Ecto neural progenitor cell (in vitro differentiated cells): ENCODE results near the gene MFAP4.

Experiments used
- DNase-seq: peaks from one replicate; pipeline ENCODE4 v3.0.0-alpha.2; 2018; ENCODE audit warnings: low spot score

The MFAP4 gene, protein sequence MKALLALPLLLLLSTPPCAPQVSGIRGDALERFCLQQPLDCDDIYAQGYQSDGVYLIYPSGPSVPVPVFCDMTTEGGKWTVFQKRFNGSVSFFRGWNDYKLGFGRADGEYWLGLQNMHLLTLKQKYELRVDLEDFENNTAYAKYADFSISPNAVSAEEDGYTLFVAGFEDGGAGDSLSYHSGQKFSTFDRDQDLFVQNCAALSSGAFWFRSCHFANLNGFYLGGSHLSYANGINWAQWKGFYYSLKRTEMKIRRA

GRCh38 chr17:19386974-19387920 lies at the start of gene MFAP4:
Gene MFAP4 (minus strand): TSS chr17:19387190. CDS start chr17:19387155, 35 bp downstream.
- no peak for DNase-seq

- no peak for DNase-seq
Measured at GRCh38 chr17:19433727-19434340, 46.8 kb upstream of the MFAP4 start.

GRCh38 chr17:19433255-19433654 lies 46.3 kb upstream of the MFAP4 start:
- DNase-seq: no peak

DNA sequence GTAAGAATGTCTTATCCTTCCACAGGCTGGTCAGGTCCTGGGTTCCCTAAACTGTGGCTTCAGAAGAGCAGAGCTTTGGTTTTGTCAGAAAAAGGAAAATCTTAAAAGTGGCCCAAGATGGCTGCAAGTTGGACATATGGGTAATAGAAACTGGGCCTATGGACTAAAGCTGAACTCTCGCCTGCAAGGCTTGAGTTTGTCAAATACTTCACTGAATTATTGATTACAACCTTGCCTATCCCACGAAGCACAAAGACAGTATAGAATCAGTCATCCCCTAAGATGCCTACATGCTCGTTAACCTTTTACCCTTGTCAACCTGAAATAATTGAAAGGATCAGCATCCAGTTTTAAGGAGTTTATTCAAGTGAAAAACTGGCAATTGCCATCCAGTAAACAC lies 44.7 kb upstream of the MFAP4 start:
- DNase-seq: no peak

- no peak for DNase-seq
Measured at GRCh38 chr17:19426631-19427030, 39.6 kb upstream of the MFAP4 start.

DNA sequence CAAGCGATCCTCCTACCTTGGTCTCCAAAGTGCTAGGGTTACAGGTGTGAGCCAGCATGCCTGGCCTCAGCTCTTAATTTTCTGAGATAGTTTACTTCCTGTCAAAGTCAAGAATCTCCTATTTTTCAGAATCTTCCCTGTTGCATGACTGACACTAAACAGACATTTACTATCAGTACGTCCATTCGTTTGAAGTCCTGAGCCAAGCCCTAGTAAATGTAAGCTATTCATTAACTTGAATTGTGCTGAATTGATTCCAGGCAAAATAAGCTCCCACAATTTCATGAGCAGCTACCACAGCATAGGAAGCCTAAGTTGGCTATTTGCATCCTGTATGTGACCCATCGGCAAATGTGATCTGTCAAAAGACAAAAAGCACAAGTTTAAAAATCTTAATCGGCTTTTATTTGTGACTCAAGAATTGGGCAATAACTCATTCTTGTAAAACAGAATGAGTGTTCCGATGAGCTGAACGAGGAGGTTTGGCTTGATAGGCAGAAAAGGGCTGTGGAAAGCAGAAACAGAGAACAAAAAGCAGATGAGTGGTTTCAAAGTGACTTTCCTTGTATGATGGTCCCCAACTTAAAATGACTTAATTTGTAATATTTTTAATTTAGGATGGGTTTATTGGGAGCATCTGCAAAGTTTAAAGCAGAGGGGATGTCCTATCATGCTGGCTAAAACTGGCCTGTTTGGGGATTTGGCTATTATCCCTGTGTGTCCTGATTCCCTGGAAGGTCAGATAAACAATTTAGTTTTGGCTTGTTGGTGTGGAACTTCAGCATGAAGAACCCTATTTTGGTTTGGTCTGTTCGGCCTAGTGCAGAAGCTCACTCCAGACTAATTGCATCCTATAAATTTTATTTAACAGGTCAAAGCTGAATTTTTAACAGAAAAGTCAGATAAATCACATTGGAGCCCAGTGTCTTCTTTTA lies 38.2 kb upstream of the MFAP4 start:
- DNase-seq: no peak

DNA sequence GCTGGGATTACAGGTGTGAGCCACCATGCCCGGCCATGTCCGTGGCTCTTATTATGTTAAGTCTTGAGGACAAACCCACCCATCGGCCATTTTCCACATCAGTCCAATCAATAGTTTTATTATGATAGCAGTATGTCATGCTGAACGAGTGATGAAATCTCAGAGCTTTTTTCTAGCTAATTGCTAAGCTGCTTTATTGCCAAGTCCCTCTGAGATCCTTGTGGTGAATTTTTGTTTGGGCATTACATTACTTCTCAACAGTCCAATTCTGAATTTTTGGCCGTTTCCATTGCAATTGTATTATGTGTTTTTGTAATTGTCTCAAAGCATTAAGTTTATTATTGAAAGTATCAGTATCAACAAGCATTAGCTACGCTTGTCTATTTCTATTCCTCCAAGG lies 34.9 kb upstream of the MFAP4 start:
- no peak for DNase-seq

- DNase-seq: no peak
Measured at GRCh38 chr17:19421219-19421618, 34.2 kb upstream of the MFAP4 start.

GRCh38 chr17:19418251-19418992 lies 31.4 kb upstream of the MFAP4 start:
- no peak for DNase-seq

GRCh38 chr17:19417611-19418010 lies 30.6 kb upstream of the MFAP4 start:
- no peak for DNase-seq

DNA sequence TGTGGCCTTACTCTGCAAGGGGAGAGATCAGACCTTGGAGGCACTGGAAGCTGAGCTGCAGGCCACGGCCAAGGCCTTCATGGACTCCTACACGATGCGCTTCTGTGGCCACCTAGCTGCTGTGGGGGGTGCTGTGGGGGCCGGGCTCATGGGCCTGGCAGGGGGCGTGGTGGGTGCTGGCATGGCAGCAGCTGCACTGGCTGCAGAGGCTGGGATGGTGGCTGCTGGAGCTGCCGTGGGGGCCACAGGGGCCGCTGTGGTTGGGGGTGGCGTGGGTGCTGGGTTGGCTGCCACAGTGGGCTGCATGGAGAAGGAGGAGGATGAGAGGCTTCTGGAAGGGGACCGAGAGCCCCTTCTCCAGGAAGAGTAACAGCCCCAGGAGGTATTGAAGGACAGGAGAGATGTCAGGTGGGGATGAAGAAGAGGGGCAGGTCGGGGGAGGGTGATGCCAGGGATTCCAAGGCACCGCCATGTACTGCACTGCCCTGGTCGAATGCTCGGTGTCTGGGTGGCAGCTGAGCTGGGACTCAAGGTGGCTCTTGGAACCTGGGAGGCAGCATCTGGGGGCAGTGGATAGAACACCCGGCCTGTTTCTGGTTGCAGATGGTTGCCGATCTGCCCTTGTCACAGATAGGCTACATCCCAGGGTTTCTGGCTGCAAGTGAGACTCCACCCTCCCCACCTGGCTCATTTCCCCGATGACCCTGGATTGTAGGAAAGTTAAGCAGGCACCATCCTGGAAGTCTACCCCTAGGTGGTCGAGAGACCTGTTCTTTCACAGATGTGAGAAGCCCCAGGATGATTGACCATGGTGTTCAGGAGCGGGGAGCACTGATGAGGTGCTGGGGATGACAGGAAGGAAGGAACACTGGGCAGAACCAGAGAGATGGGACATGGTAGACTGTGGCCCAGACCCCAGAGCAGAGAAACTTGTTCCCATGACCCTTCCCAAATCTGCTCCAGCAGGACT lies 29.1 kb upstream of the MFAP4 start:
- DNase-seq: no peak

GRCh38 chr17:19415311-19415710 lies 28.3 kb upstream of the MFAP4 start:
- DNase-seq: no peak

GRCh38 chr17:19414396-19415280 lies 27.6 kb upstream of the MFAP4 start:
- no peak for DNase-seq

- DNase-seq: no peak
Measured at GRCh38 chr17:19413761-19414160, 26.8 kb upstream of the MFAP4 start.

DNA sequence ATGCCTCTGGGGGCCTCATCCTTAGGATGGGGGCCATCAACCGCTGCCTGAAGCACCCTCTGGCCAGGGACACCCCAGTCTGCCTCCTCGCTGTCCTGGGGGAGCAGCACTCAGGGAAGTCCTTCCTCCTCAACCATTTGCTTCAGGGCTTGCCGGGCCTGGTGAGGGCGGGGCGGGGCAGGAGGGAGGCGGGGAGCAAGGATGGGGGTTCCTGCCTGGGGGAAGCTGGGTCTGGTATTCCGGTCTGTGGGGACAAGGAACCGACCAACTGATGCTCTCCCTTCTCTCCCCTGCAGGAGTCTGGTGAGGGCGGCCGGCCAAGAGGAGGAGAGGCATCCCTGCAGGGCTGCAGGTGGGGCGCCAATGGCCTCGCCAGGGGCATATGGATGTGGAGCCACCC lies 26.0 kb upstream of the MFAP4 start:
- no peak for DNase-seq

DNA sequence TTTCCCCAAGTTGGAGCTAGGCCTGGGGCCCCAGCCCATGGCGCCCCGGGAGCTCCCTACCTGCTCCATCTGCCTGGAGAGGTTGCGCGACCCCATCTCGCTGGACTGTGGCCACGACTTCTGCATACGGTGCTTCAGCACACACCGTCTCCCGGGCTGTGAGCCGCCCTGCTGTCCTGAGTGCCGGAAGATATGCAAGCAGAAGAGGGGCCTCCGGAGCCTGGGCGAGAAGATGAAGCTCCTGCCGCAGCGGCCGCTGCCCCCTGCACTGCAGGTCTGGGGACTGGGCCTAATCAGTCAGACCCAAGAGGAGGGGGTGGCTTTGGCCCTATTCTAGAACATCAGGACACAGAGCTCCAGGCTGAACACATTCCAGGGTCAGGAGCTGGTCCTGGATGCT lies 25.5 kb upstream of the MFAP4 start:
- DNase-seq: no peak

- DNase-seq: no peak
Measured at GRCh38 chr17:19411631-19412030, 24.6 kb upstream of the MFAP4 start.

GRCh38 chr17:19410875-19411620 lies 24.1 kb upstream of the MFAP4 start, which contains the start of gene RNF112:
Gene RNF112 (plus strand): TSS chr17:19411232. CDS start chr17:19411409, 177 bp downstream.
- peak; percentile 58 for DNase-seq
